Colonic mucosa (tissue), 4 donors: ENCODE measurements around the gene MKKS. TPM values are rescaled to one million over a fixed set of nuclear protein-coding genes. Genes with fewer than 3 reads are reported as not detected.

Experiments
- DNase-seq: peaks from one replicate; pipeline ENCODE4 v3.0.0-alpha.2; 2020
- H3K27ac ChIP-seq: fragments of 200-600 bp; one replicate; pipeline ENCODE4 v1.8.0; 2021
- H3K27me3 ChIP-seq: fragments of 200-600 bp; one replicate; pipeline ENCODE4 v1.8.0; 2021
- H3K36me3 ChIP-seq: fragments of 200-600 bp; one replicate; pipeline ENCODE4 v1.8.0; 2021
- H3K4me1 ChIP-seq: fragments of 200-600 bp; one replicate; pipeline ENCODE4 v1.8.0; 2021; ENCODE audit warnings: mild to moderate bottlenecking
- H3K4me3 ChIP-seq: fragments of 200-600 bp; one replicate; pipeline ENCODE4 v1.8.0; 2021
- H3K9ac ChIP-seq, 2 donors: one replicate each; pipeline ENCODE4 v1.7.0; 2013; ENCODE audit warnings: control low read depth in 2 of 2, low read depth in 2 of 2, low read length in 2 of 2
- H3K9me3 ChIP-seq: fragments of 200-600 bp; one replicate; pipeline ENCODE4 v1.8.0; 2021
- intact Hi-C: fragments of 100-400 bp; cut with DNase I; formaldehyde crosslinking; loops from one replicate; pipeline ENCODE4 v1.14.1; 2022
- total RNA-seq, 2 donors: library from RNA; stranded (reverse); fragmentation: NEBNext Ultra II Directional in 1 of 2; extraction: Animal tissue kit (Norgen Biotek cat#: 25700) in 1 of 2; gene quantifications; one replicate each; pipeline ENCODE4 v1.2.1, GENCODE V29; 2021
- TF ChIP-seq, protein P1 (sequence below): fragments of 200-600 bp; IDR thresholded peaks from one replicate; pipeline ENCODE4 v1.8.0; 2022; ENCODE audit warnings: antibody characterized with exemption, mild to moderate bottlenecking
- donor health status: healthy.
- donor health status: DM: no; HTN: no; CAD: no.
- donor health status: DM: no; HTN: no; CAD: no.

Gene MKKS
- total RNA-seq, 2 donors from 2014 or later: 22.6 to 24.9 TPM

DNA sequence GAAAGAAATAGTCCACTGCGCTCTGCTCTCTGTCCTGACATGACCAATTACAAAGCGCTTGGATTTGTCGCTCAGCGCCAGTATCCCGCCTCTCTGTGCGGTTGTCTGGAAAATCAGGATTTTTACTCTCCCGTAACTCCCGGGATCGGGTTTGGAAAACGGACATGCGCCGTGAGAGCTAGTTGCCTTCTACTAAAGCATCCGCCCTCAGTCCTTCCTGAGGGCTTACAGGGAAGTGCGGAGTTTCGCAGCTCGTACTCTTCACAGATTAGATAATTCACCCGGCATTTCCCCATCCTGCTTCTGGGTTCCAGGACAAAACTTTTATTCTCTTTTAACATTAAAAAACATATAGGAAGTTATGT lies 427 bp upstream of the MKKS start:
- Histone ChIP-seq H3K9ac (peak overlapping the region; percentile 76 to 89), H3K36me3 (no peaks in the 10 kb centered on the region), H3K27me3 (no peaks in the 10 kb centered on the region), H3K27ac (peak overlapping the region; percentile 86), H3K9me3 (no peaks in the 10 kb centered on the region), H3K4me3 (peak overlapping the region; percentile 90), H3K4me1 (peaks cover 7% of the 10 kb centered on the region)
- TF ChIP-seq, protein P1, sequence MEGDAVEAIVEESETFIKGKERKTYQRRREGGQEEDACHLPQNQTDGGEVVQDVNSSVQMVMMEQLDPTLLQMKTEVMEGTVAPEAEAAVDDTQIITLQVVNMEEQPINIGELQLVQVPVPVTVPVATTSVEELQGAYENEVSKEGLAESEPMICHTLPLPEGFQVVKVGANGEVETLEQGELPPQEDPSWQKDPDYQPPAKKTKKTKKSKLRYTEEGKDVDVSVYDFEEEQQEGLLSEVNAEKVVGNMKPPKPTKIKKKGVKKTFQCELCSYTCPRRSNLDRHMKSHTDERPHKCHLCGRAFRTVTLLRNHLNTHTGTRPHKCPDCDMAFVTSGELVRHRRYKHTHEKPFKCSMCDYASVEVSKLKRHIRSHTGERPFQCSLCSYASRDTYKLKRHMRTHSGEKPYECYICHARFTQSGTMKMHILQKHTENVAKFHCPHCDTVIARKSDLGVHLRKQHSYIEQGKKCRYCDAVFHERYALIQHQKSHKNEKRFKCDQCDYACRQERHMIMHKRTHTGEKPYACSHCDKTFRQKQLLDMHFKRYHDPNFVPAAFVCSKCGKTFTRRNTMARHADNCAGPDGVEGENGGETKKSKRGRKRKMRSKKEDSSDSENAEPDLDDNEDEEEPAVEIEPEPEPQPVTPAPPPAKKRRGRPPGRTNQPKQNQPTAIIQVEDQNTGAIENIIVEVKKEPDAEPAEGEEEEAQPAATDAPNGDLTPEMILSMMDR: no peak
- intact Hi-C loops: loop anchor here (10.0 kb wide), 1 partner anchor 240 kb away; the partner anchor contains the start of gene JAG1
- DNase-seq: peak; percentile 95

DNA sequence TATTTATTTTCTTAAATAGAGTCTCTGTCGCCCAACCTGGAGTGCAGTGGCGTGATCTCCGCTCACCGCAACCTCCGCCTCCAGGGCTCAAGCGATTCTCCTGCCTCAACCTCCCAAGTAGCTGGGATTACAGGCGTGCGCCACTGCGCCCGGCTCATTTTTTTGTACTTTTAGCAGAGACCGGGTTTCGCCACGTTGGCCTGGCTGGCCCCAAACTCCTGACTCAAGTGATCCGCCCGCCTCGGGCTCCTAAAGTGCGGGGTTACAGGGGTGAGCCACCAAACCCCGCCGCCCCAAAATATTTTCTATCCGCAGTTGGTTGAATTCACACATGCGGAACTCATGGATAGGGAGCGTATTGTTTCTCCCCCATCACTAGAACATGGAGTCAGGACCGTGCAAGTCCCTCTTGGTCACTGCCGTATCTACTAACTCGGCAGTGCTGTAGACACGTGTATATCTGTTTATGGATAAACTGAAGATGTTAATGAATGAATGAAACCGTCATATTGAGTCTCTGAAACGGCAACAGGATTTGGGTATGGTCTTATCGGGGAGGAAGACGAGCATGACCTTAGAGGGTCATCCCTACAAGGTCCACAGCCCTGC lies 904 bp downstream of the MKKS start:
- peak overlapping the region; percentile 90 for H3K4me3 ChIP-seq
- TF ChIP-seq, protein P1: no peak
- H3K36me3 ChIP-seq: no peaks in the 10 kb centered on the region
- H3K9me3 ChIP-seq: no peaks in the 10 kb centered on the region
- no peaks in the 10 kb centered on the region for H3K27me3 ChIP-seq
- H3K9ac ChIP-seq: peak overlapping the region; percentile 76 to 89
- DNase-seq: peak; percentile 26
- intact Hi-C loops: loop anchor here (10.0 kb wide), 1 partner anchor 242 kb away; the partner anchor contains the start of gene JAG1
- peak overlapping the region; percentile 86 for H3K27ac ChIP-seq
- peaks cover 7% of the 10 kb centered on the region for H3K4me1 ChIP-seq

DNA sequence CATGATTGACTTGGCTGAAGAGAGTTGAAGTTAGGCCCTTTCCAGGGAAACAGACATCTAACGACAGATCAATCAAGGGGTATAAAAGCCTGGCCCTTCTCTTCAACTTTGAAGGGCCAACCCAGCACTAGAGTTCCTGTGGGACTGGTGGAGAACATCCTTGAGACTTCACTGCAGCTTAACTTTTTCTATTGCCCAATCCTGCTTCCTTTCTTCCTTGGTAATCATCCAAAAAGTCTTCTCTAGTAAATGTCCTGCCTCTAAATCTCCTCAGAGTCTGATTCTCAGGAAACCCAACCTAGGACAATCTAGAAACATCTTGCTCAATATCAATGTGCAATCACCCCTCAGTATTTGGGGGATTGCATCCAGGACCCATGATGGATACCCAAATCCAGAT lies 1.9 kb downstream of the MKKS start:
- no peak overlapping the region for H3K4me3 ChIP-seq
- H3K27me3 ChIP-seq: no peaks in the 10 kb centered on the region
- no peaks in the 10 kb centered on the region for H3K9me3 ChIP-seq
- peaks cover 7% of the 10 kb centered on the region for H3K4me1 ChIP-seq
- no peak for DNase-seq
- H3K36me3 ChIP-seq: no peaks in the 10 kb centered on the region
- TF ChIP-seq, protein P1: no peak
- intact Hi-C loops: loop anchor here (10.0 kb wide), 1 partner anchor 243 kb away; the partner anchor contains the start of gene JAG1
- no peak overlapping the region for H3K9ac ChIP-seq
- no peak overlapping the region for H3K27ac ChIP-seq

DNA sequence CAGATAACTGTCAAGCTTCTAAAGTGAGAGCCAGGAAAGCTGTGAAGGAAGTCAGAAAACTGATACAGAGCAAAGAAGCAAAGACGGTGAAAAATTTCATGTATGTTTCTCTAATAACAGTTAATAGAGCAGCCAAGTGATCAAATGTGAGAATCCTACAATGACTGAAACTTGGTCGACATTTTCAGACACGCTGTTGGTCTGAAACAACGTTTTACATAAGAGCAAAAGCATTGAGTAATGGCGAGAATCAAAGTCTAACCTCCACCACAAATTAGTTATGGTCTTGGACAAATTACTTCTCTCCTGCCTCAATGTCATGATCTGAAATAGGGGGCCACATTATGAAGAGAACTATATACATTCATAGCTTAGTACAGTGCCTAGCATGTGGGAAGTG lies 3.3 kb downstream of the MKKS start:
- Histone ChIP-seq H3K9me3 (no peaks in the 10 kb centered on the region), H3K27ac (peak overlapping the region; percentile 47), H3K4me3 (no peak overlapping the region), H3K4me1 (peaks cover 7% of the 10 kb centered on the region), H3K36me3 (no peaks in the 10 kb centered on the region), H3K9ac (no peak overlapping the region), H3K27me3 (no peaks in the 10 kb centered on the region)
- TF ChIP-seq, protein P1: no peak
- intact Hi-C loops: loop anchor here (10.0 kb wide), 1 partner anchor 244 kb away; the partner anchor contains the start of gene JAG1
- no peak for DNase-seq

DNA sequence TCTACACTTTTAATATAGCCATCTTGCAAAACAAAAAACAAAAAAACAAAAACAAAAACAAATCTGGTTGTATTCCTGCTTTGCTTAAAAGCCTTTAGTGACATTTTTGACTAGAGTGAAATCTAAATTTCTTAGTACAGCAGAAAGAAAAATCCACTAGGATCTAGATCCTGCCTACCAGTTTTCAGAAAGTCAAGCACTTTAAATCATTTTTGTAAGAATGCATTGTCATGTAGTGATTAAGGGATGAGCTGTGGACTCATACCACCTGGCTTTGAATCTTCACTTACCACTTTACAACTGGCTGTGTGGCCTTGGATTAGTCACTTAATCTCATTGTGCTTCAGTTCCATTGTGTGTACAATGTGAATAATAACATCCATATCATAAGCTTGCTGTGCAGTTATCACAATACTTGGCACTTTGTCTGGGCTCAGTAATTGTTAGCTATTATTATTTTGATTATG lies 4.0 kb downstream of the MKKS start:
- DNase-seq: no peak
- Histone ChIP-seq H3K36me3 (no peaks in the 10 kb centered on the region), H3K27me3 (no peaks in the 10 kb centered on the region), H3K9me3 (no peaks in the 10 kb centered on the region), H3K4me1 (peaks cover 7% of the 10 kb centered on the region), H3K9ac (no peak overlapping the region), H3K27ac (peak overlapping the region; percentile 47), H3K4me3 (no peak overlapping the region)
- TF ChIP-seq, protein P1: no peak
- intact Hi-C loops: loop anchor here (5.0 to 10.0 kb wide), 2 partner anchors 245 to 813 kb away; partner anchors contain the start of gene JAG1
